RWPE1 (cell line): Measurements from ENCODE around the gene CASZ1.

ENCODE experiments used
- CTCF ChIA-PET: fragments of 350-600 bp; sonication (Branson Sonifier 250); formaldehyde crosslinking; extraction: SDS; loops from one replicate; lab custom pipeline; 2021; lab: Yijun Ruan, JAX
- POLR2A ChIA-PET: fragments of 400-600 bp; formaldehyde crosslinking; extraction: SDS; loops from one replicate; lab custom pipeline; 2020; ENCODE audit warnings: antibody characterized with exemption; ENCODE audit not compliant: low non-redundant PET; lab: Yijun Ruan, JAX
- DNase-seq: peaks from one replicate; pipeline ENCODE4 v3.0.0; 2012; ENCODE audit warnings: low spot score
- H3K27ac ChIP-seq: fragments of 450-650 bp; 2 replicates; pipeline ENCODE4 v1.5.1; 2017
- CTCF ChIP-seq: fragments of 450-650 bp; conservative IDR thresholded peaks from 2 replicates; pipeline ENCODE4 v1.5.1; 2017; ENCODE audit warnings: low read depth, mild to moderate bottlenecking

Gene CASZ1

DNA sequence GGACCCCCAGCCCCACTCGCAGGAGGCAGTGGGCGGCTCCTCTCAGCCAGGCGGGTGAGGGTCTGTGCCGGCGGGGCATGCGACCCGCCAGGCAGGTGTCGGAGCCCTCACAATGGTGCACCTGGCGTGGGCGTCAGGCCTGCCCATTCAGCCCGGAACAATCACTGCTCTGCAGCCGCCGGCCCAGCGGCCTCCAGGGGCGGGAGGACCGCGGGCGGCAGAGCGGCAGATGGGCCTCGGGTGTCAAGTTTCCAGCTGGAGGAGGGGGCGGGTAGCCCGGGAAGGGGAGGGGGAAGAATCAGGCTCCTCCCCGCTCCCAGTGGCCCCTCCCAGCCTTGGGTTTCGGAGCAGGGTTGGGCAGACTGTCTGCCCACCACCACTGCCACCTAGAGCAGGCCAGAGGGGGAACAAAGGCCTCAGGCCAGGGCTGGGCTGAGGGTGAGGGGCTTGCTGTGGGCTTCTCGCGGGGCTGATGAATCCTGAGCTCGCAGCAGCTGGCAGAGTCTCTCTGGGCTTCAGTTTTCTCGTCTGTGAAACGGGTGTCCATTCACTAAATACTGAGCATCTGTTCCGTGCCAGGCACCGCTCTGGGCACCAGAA, 39.5 kb upstream of the CASZ1 start:
- peak; percentile 74 for DNase-seq
- TF ChIP-seq CTCF = no peak

DNA sequence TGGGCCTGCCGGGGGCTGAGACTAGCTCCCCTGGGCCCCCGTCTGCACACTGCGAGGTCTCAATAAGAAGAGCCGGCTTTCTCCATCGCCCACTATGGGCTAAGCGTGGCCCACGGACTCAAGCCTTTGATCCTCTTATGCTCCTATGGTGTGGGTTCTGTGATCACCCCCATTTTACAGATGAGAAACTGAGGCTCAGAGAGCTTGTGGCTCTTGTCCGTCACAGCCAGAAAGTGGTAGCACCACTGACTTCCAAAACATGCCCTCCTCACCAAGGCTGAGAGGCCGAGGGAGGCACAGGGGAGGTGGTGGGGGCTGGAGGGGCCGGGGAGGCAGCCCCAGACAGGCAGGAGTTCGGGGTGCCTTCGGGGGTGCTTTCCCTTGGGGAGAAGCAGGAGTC, 39.0 kb upstream of the CASZ1 start:
- no peak for DNase-seq
- ChIA-PET CTCF (interaction anchor here (0.9 to 1.6 kb wide), 2 partner anchors 31 to 74 kb away, joined by 4 to 5 read pairs; no protein-coding TSS in a partner anchor), POLR2A (no interaction called here)
- no peak overlapping the region for H3K27ac ChIP-seq
- TF ChIP-seq CTCF = no peak

More for the DNA sequence above, 39.5 kb upstream of the CASZ1 start:
- H3K27ac ChIP-seq = peak overlapping the region; percentile 25; the same call in 1 of the 2 replicates
- CTCF ChIA-PET = interaction anchor here (1.6 kb wide), 1 partner anchor 73 kb away, joined by 5 read pairs; no protein-coding TSS in a partner anchor
- POLR2A ChIA-PET = no interaction called here

DNA sequence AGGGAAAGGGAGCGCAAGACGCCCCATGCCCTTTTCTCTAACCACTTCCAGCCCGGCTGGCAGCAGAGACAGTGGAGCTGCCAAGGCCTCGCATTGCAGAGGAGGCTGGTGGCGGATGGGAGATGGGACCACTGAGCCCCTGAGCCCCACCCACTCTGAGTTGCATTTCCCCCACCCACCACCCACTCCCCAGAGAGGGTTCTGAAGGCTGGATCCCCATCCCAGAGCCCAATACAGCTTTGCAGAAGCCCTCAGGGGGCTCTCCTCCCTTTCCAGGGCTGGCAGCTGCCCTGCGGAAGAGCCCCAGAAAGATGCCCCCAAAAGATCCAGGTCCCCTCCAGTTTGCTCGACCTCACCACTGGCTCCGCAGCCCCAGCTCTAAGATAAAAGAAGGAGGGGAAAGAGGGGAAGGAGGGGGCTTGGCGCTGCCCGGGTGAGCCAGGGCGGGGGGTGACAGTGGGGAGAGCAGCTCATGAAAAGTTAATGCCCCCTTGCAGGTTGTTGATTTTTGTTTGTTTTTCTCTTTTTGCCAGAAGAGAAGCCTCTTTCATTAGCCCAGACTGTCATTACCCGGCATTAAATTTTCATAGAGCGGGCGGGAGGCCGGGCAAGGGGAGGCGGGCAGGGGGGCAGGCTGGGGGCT, 38.4 kb upstream of the CASZ1 start:
- H3K27ac ChIP-seq = no peak overlapping the region
- ChIA-PET POLR2A (no interaction called here), CTCF (interaction anchor here (0.9 kb wide), 1 partner anchor 32 kb away, joined by 4 read pairs; no protein-coding TSS in a partner anchor)
- TF ChIP-seq CTCF = no peak
- DNase-seq = no peak

DNA sequence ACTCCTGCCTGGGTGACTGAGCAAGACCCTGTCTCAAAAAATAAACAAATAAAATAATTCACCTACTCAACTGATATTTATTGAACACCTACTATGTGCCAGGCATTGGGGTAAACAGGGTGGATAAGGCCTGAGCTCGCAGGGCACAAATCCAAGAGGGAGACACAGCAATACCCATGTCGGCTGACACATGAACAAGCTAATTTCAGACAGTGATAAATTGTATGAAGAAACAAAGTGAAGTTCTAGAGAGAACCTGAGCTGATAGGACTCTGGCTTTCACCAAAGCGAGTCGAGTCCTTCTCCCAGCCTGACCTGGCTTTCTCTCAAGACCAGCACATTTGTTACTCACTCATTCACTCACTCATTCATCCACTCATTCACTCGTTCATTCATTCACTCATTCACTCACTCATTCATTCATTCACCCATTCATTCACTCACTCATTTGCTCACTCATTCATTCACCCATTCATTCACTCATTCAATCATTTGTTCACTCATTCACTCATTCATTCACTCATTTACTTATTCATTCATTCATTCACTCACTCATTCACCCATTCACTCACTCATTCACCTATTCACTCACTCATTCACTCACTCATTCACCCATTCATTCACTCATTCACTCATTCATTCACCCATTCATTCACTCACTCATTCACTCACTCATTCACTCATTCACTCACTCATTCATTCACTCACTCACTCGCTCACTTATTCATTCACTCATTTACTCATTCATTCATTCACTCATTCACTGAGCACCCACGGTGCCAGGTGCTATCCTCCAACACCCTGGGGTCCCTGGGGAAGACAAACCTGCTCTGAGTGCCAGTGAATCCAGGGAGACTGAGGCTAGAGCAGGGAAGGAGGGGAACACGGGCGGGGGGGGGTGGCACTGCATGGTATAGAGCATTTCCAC, 37.4 kb upstream of the CASZ1 start:
- CTCF ChIA-PET = interaction anchor here (1.3 kb wide), 1 partner anchor 339 kb away, joined by 6 read pairs; no protein-coding TSS in a partner anchor
- no peak overlapping the region for H3K27ac ChIP-seq
- TF ChIP-seq CTCF = no peak
- no peak for DNase-seq
- POLR2A ChIA-PET = no interaction called here

DNA sequence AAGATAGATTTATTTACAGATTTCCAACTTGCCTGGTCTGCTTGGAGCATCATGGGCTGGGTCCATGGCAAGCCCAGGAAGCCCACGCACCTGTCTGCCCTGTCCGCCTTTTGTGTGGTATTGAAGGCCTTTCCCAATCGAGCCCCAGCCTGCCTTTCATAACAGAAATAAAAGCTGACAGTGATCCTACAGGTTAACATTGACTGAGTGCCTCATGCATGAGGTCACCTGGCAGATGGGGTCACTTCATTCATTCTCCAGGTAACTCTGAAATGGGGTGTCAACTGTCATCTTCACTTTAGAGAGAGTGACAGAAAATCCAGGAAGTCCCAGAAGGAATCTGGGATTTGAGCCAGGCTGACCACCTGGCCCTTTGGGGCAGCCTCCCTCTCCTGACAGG, 36.3 kb upstream of the CASZ1 start:
- peak; percentile 48 for DNase-seq
- no peak for TF ChIP-seq CTCF
- peak overlapping the region; percentile 69 for H3K27ac ChIP-seq
- POLR2A ChIA-PET = interaction anchor here (0.6 kb wide), 1 partner anchor 102 kb away, joined by 3 read pairs; no protein-coding TSS in a partner anchor
- CTCF ChIA-PET = interaction anchor here (0.6 to 1.3 kb wide), 2 partner anchors 221 to 337 kb away, joined by 3 to 6 read pairs; no protein-coding TSS in a partner anchor
